ENCODE results near the gene SYT5. TPM values are rescaled to one million over a fixed set of nuclear protein-coding genes. Genes with fewer than 3 reads are reported as not detected.
A peak's percentile ranks its signal among the peaks of the same experiment; 100 is the strongest.

Gene SYT5
- total RNA-seq, 1 experiment from 2014 or later, result 2.3 TPM

- ChIA-PET RAD21 (ENCODE audit: low non-redundant PET in 1 of 2, low total read pairs in 2 of 2, uncharacterized antibody in 2 of 2, unreplicated experiment in 2 of 2) (interaction anchor here (1.4 to 2.6 kb wide), 3 partner anchors 12 to 18 kb away, joined by 9 to 13 read pairs (median 11); no protein-coding TSS in a partner anchor), CTCF (interaction anchor here (0.6 to 3.0 kb wide), 8 partner anchors 12 to 69 kb away, joined by 3 to 53 read pairs (median 4); partner anchors contain the start of genes PTPRH and TNNT1), POLR2A (interaction anchor here (0.5 to 2.9 kb wide), 7 partner anchors 12 to 472 kb away, joined by 3 to 24 read pairs (median 4); partner anchors contain the start of genes PPP6R1 and PTPRH)
- TSS peak; percentile 63 for BruUV-seq (replicated peaks)
- peak overlapping the region; percentile 78 for H3K27ac ChIP-seq (ENCODE audit: low read depth, low read length)
- TF ChIP-seq POLR2AphosphoS5 (IDR thresholded peaks at IDR 0.05; ENCODE audit: low read depth, low read length) (peak; percentile 72), CBX3 (IDR thresholded peaks at IDR 0.05; ENCODE audit: low read depth) (no peak), ATF3 (IDR thresholded peaks at IDR 0.05) (no peak)
- H2AFZ ChIP-seq (ENCODE audit: low read depth, low read length, poor library complexity, severe bottlenecking), result no peak overlapping the region
- H3K4me3 ChIP-seq (replicated peaks in 1 of 2; ENCODE audit: low read depth in 1 of 2, low read length in 2 of 2), result peak overlapping the region; percentile 67 to 74
- ATAC-seq (peak; percentile 51), DNase-seq (ENCODE audit: low read depth, low spot score) (no peak)
- intact Hi-C loops (cut with micrococcal nuclease), result loop anchor here (5.0 kb wide), 1 partner anchor 77 kb away; no protein-coding TSS in a partner anchor
- peak overlapping the region; percentile 81 for H3K9ac ChIP-seq (ENCODE audit: low read length)
- H3K27me3 ChIP-seq (ENCODE audit: insufficient read depth, low read length), result no peaks in the 10 kb centered on the region
- no peaks in the 10 kb centered on the region for H4K20me1 ChIP-seq (ENCODE audit: insufficient read depth)
- peaks cover 13 to 51% of the 10 kb centered on the region in 2 experiments for H3K4me1 ChIP-seq (ENCODE audit: control insufficient read depth in 1 of 2, insufficient read depth in 2 of 2, low read length in 2 of 2)
- H3K9me2 ChIP-seq (ENCODE audit: insufficient read depth), result no peaks in the 10 kb centered on the region
- H3K36me3 ChIP-seq (ENCODE audit: control insufficient read depth in 1 of 2, insufficient read depth in 2 of 2, low read length in 2 of 2), result no peaks in the 10 kb centered on the region; a peak in 1 of 4 replicates
- peak overlapping the region; percentile 96 for H3K4me2 ChIP-seq (ENCODE audit: low read length)
- H3K9me3 ChIP-seq (ENCODE audit: control insufficient read depth in 1 of 2, insufficient read depth in 1 of 2, low read depth in 1 of 2, low read length in 2 of 2), result no peaks in the 10 kb centered on the region
- H3K79me2 ChIP-seq (ENCODE audit: insufficient read depth, low read length), result peaks cover 12% of the 10 kb centered on the region
These were observed 21.0 kb downstream of the SYT5 start for GRCh38 chr19:55158848-55159749.

GRCh38 chr19:55158423-55158822 lies 21.7 kb downstream of the SYT5 start:
- H3K4me1 ChIP-seq (ENCODE audit: control insufficient read depth in 1 of 2, insufficient read depth in 2 of 2, low read length in 2 of 2), result peaks cover 13 to 51% of the 10 kb centered on the region in 2 experiments
- H2AFZ ChIP-seq (ENCODE audit: low read depth, low read length, poor library complexity, severe bottlenecking), result no peak overlapping the region
- H3K36me3 ChIP-seq (ENCODE audit: control insufficient read depth in 1 of 2, insufficient read depth in 2 of 2, low read length in 2 of 2), result no peaks in the 10 kb centered on the region; a peak in 1 of 4 replicates
- H3K27me3 ChIP-seq (ENCODE audit: insufficient read depth, low read length), result no peaks in the 10 kb centered on the region
- peak overlapping the region; percentile 96 for H3K4me2 ChIP-seq (ENCODE audit: low read length)
- peak overlapping the region; percentile 81 for H3K9ac ChIP-seq (ENCODE audit: low read length)
- peaks cover 12% of the 10 kb centered on the region for H3K79me2 ChIP-seq (ENCODE audit: insufficient read depth, low read length)
- no peak for DNase-seq (ENCODE audit: low read depth, low spot score)
- H3K9me2 ChIP-seq (ENCODE audit: insufficient read depth), result no peaks in the 10 kb centered on the region
- H4K20me1 ChIP-seq (ENCODE audit: insufficient read depth), result no peaks in the 10 kb centered on the region
- BruUV-seq (replicated peaks), result no TSS peak
- intact Hi-C loops (cut with micrococcal nuclease), result loop anchor here (5.0 kb wide), 1 partner anchor 76 kb away; no protein-coding TSS in a partner anchor
- H3K4me3 ChIP-seq (replicated peaks in 1 of 2; ENCODE audit: low read depth in 1 of 2, low read length in 2 of 2), result peak overlapping the region in 1 of 2 experiments; percentile 74; a peak in 3 of 4 replicates
- CTCF ChIA-PET, result interaction anchor here (0.9 to 3.0 kb wide), 5 partner anchors 11 to 49 kb away, joined by 3 to 53 read pairs (median 3); partner anchors contain the start of gene TNNT1
- POLR2A ChIA-PET, result interaction anchor here (0.7 to 2.9 kb wide), 4 partner anchors 12 to 51 kb away, joined by 3 to 24 read pairs (median 3); partner anchors contain the start of gene PTPRH
- H3K9me3 ChIP-seq (ENCODE audit: control insufficient read depth in 1 of 2, insufficient read depth in 1 of 2, low read depth in 1 of 2, low read length in 2 of 2), result no peaks in the 10 kb centered on the region
- RAD21 ChIA-PET (ENCODE audit: low non-redundant PET in 1 of 2, low total read pairs in 2 of 2, uncharacterized antibody in 2 of 2, unreplicated experiment in 2 of 2), result interaction anchor here (0.7 to 2.6 kb wide), 3 partner anchors 12 to 297 kb away, joined by 3 to 13 read pairs (median 11); no protein-coding TSS in a partner anchor
- peak overlapping the region; percentile 78 for H3K27ac ChIP-seq (ENCODE audit: low read depth, low read length)
- no peak for ATAC-seq
- TF ChIP-seq RAD21 (IDR thresholded peaks at IDR 0.05; ENCODE audit: low read depth) (no peak), ZNF274 (IDR thresholded peaks at IDR 0.05; ENCODE audit: low read depth, low read length) (no peak), FOSL1 (IDR thresholded peaks at IDR 0.05; ENCODE audit: low read depth) (no peak), YY1 (IDR thresholded peaks at IDR 0.05; ENCODE audit: extremely low read depth, insufficient replicate concordance, low read depth, low read length) (no peak), SIN3A (IDR thresholded peaks at IDR 0.05; ENCODE audit: low read depth) (no peak), EZH2 (IDR thresholded peaks at IDR 0.05) (no peak), ATF3 (IDR thresholded peaks at IDR 0.05) (no peak), ZBTB33 (IDR thresholded peaks at IDR 0.05; ENCODE audit: extremely low read depth, insufficient replicate concordance, low read length) (no peak), JUND (IDR thresholded peaks at IDR 0.05) (no peak), CEBPB (IDR thresholded peaks at IDR 0.05; ENCODE audit: low read depth) (no peak)
